ENCODE results near the gene TUBB2A.
A peak's percentile ranks its signal among the peaks of the same experiment; 100 is the strongest.
"Not testable (repeated sequence)": the region's sequence is repeated elsewhere in the genome, so short reads cannot be mapped to it uniquely, and the experiment has no call there.

The TUBB2A gene

GRCh38 chr6:3179945-3180344, 22.6 kb upstream of the TUBB2A start:
- DNase-seq (ENCODE audit: low spot score) = not testable (repeated sequence)

- not testable (repeated sequence) for DNase-seq (ENCODE audit: low spot score)
Observed at GRCh38 chr6:3178666-3179065, 21.3 kb upstream of the TUBB2A start.

- no peak for DNase-seq (ENCODE audit: low spot score)
Observed at GRCh38 chr6:3176562-3177355, 19.4 kb upstream of the TUBB2A start.

DNA sequence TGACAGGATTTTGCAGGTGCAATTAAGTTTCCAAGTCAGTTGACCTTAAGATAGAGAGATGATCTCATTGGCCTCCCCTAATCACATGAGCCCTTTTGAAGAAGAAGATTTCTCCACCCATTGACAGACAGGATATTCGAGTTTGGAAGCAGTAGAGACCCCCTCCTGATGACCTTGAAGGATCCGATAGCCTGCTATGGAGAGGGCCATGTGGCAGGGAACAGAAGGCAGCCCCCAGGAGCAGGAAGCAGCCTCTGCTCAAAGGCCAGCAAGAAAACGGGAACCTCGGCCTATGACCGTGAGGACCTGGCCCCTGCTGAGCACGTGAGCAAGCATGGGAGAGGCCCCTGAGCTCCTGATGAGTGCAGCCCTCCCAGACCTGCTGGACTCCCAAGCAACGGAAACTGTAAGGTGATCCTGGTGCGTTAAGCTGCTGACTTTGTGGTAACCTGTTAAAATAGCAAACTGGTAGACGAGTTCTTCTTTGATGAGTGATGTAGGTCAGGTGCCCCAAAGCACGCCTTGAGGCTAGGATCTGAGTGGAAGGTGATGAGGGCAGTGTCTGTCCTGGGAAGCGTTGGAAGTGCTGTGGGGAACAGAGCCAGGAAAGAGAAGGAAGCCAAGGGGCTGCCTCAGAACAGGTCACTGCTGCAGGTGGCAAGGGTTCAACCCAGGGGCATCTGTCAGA, 18.5 kb upstream of the TUBB2A start:
- DNase-seq (ENCODE audit: low spot score) = no peak

DNA sequence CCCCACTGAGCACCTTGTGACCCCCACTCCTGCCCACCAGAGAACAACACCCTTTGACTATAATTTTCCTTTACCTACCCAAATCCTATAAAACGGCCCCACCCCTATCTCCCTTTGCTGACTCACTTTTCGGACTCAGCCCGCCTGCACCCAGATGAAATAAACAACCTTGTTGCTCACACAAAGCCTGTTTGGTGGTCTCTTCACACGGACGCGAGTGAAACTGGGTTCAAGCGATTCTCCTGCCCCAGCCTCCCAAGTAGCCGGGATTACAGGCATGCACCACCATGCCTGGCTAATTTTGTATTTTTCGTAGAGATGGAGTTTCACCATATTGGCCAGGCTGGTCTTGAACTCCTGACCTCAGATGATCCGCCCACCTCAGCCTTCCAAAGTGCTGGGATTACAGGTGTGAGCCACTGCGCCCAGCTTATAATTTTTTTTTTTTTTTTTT, 16.3 kb upstream of the TUBB2A start:
- DNase-seq (ENCODE audit: low spot score) = not testable (repeated sequence)

GRCh38 chr6:3172789-3173188, 15.4 kb upstream of the TUBB2A start:
- DNase-seq (ENCODE audit: low spot score) = not testable (repeated sequence)

GRCh38 chr6:3171313-3172175, 14.2 kb upstream of the TUBB2A start:
- DNase-seq (ENCODE audit: low spot score) = not testable (repeated sequence)

DNA sequence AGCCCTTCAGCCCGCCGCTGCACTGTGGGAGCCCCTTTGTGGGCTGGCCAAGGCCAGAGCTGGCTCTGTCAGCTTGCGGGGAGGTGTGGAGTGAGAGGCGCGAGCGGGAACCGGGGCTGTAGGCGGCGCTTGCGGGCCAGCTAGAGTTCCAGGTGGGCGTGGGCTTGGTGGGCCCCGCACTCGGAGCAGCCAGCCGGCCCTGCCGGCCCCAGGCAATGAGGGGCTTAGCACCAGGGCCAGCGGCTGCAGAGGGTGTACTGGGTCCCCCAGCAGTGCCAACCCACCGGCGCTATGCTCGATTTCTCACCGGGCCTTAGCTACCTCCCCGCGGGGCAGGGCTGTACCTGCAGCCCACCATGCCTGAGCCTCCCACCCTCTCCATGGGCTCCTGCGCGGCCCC, 13.3 kb upstream of the TUBB2A start:
- DNase-seq (ENCODE audit: low spot score) = not testable (repeated sequence)

DNA sequence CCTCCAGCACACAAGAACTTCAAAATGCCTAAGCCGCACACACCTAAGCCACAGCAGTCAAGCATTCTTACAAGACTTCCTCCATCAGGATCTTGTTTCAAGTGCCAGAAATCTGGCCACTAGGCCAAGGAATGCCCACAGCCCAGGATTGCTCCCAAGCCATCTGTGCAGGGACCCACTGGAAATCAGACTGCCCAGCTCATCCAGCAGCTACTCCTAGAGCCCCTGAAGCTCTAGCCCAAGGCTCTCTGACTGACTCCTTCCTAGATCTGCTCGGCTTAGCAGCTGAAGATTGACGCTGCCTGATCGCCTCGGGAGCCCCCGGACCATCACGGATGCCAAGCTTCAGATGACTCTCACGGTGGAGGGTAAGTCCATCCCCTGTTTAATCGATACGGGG, 10.7 kb upstream of the TUBB2A start:
- DNase-seq (ENCODE audit: low spot score) = not testable (repeated sequence)

- DNase-seq (ENCODE audit: low spot score) = not testable (repeated sequence)
Observed at GRCh38 chr6:3166535-3167225, 9.3 kb upstream of the TUBB2A start.

DNA sequence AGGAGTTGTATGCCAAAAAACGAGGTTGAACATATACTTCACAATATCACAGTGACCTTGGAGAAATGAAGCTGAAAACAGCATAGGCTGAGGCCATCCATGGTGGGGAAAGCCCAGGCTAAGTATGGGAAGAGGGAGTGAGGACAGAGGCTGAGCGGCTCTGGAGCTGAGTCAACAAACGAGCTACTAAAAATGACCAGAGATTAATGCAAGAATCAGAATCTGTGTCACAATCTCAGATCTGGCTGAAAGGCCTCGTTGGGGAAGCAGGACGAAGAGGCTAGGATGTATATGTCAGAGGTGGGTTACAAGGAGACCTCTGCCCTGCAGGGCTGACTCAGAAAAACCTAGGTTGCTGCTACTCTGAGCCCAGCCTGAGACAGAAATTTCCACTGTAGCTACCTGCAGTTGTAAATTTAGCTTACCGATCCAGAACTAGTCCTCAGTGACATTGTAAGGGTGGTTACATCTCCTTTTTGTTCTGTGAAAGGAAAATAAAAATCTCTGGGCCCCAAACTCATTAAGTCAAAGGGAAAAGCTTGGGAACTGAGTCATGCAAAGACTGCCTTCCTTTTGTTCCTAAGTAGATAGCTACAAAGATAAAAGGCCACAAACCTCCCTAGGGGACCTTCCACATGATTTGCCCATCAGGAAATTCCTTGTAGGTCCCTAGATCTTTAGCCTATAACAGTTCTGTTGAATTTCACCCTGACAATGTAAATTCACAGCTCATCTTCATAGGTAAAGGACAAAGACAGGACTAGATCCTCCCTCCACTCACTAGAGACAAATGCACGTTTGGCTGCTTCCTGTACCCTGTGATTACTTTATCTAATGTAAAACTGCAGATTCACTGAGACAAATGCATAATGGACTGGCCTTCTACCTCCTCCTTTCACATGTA, 8.5 kb upstream of the TUBB2A start:
- DNase-seq (ENCODE audit: low spot score) = no peak

DNA sequence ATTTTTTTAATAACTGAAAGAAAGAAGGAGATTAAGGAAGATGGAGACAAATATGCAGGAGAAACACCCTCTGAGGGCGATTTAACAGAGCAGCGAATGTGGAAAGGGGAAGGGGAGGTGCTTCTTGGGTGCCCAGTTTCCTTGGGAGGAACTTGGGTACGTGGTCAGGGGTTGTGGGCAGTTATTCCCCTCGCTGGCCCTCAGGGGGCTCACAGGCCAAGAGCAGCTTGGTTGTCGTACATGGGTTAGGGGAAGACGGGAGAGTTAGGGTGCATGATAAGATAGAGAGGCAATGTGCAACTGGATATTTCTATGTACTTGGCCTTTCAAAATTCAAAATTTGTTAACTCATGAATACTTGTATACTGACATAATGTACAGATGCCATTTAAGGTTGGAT, 7.0 kb upstream of the TUBB2A start:
- no peak for DNase-seq (ENCODE audit: low spot score)

- no peak for DNase-seq (ENCODE audit: low spot score)
Observed at GRCh38 chr6:3163248-3163594, 5.9 kb upstream of the TUBB2A start.

DNA sequence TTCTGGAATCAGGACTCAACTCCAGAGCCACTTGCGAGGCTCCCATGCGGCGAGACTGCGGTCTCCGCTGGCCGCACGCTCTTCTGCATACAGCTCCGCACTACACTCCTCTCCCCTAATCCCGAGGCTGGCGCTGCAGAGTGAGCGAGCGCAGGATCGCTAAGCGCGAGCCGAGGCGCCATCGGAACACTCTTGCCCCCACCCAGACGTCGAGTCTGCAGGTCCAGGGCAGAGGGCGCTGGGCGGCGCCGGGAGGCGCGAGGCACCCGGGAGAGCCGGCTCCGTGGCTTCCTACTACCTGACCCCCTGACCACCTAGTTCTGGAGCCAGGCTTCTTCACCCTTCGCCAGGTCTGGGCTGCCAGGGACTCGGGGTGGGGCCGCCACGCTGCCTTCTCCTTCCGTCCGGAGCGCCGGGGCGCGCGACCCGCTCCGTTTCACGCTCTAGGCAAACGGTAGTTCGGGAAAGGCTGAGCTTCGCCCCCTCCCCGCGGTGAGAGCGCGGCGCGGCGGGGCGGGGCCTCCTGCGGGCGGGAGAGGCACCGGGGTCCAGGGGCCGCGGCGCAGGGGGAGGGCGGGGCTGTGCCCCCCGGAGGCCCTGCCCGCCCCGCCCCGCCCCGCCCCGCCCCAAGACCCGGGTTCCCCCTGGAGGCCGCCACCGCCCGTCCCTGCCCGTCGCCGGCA, 5.4 kb upstream of the TUBB2A start:
- peak; percentile 79 for DNase-seq (ENCODE audit: low spot score)

DNA sequence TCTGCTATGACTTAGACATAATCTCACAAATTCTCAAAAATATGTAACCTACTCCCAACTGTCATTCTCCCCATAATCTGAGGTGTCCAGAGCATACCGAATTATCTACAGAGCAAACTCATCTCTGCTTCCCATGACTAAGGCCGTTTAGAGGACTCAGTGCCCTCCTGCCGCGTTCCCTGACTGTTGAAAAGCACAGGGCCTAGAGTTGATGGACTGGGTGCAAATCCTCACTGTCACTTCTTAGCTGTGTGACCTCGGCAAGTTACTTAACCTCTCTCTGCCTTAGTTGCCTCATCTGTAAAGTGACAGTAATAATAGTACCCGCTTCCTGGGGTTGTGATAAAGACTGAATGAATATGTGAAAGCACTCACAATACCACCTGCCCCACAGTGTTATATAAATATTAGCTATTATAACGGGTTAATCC, 4.7 kb upstream of the TUBB2A start:
- no peak for DNase-seq (ENCODE audit: low spot score)

DNA sequence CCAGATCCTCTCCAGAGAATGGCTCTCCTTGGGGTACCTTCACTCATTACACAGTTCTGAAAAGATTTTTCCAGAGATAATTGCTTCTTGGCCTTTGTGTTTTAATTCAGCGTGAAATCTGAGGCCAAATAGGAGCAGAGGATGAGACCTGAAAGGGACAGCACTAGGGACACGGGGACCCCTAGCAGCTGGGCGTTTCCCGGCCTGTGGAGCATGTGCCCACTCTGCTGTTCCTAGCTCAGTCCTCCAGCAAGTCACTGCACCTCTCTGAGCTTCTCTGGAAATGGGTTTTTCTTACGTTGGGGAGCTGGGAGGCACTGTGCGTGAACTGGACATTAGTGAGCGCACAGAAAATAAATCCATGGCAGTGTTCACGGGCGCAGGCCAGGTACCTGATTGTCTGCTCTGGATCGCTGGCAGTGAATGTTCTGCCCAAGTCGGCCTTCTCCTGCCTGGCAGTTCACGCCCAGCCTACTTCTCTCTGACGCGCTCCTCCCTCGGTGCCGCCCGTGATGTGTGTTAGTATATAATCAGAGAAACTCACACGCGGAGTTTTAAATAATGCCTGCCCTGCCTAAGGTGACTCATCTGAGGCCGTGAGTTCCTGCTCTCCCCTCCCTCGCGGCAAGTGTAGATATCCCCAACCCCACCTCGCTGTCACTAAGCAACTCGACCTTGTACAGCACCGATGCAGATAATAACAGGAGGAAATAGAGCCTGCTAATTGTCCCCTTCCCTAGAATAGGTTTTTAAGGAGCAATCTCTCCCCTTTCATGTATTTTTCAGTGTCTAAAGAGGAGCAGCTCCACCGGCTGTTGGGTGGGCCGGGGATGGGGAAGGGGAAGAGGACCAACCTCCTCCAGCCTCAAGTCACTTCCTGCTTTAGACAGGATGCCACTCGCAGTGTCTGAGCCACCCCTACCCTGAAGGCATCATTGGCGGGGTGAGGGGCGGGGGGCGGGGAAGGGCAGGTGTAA, 2.7 kb upstream of the TUBB2A start:
- no peak for DNase-seq (ENCODE audit: low spot score)

DNA sequence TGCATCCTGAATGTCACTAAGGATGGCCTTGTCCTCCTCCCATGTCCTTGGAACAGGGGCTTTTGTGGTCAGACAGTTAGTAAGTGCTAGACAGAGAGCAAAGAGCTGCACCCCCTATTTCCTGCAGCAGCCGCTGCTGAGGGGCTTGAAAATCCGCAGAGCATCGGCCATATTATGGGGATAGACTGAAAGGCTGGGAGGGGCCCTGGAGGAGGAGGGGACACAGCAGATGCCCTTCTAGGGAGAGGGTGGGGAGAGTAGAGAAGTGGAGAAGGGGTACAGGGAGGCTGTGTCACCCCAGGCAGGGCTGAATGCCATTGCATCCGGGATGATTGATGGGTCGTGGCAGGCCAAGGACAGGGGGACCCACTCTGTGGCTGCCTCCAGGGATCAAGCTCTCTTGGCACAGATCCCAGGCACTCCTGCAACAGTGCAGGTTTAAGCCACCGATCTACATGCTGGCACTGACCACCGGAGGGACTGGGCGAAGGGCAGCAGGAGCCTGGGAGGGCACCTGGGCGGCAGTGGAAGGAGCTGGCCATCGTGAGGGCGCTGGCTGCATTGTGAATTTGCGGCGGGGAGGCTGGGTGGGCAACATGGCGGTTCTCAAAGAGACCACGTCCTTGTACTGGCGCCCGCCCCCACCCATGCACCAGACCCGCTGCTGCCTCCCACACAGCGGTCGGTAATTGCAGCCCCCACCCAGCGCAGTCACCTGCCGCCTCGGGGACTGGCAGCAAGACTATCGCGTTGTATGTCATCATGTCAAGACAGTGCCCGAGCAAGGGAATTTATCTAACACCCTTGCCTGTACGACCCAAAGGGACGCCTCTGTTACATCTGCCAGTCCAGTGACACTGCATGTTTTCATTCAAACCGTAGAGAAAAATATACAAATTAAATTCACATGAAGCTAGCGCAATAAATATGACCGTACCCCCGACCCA, 887 bp downstream of the TUBB2A start:
- DNase-seq (ENCODE audit: low spot score) = not testable (repeated sequence)

GRCh38 chr6:3155416-3155815, 1.9 kb downstream of the TUBB2A start:
- not testable (repeated sequence) for DNase-seq (ENCODE audit: low spot score)

All from HuH-7 (cell line).